NCI-H1105 treated with DMSO at 0.1 percent for 48 hours (cell line): ENCODE measurements around the gene PAOX.
"Not testable (repeated sequence)": the region's sequence is repeated elsewhere in the genome, so short reads cannot be mapped to it uniquely, and the experiment has no call there.

ENCODE experiments used
- DNase-seq: peaks from one replicate; lab custom pipeline; 2025; lab: John Stamatoyannopoulos, UW

PAOX gene

DNA sequence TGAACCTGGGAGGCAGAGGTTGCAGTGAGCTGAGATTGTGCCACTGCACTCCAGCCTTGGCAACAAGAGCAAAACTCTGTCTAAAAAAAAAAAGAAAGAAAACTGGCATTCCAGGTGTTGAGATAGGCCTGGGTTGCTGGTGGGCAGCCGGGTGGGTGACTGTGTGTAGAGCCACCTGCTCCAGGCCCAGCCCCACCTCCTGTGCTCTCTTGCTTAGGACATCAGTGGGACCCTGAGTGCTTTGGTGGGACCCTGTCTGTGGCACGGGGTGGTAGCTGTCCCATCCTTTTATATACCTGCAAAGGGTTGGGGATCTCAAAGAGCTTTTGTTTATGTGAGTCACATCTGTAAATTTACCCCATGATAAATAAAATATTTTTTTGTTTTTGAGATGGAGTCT is 6.2 kb downstream of the PAOX start:
- no peak for DNase-seq

- DNase-seq = not testable (repeated sequence)
These were observed 7.9 kb downstream of the PAOX start for GRCh38 chr10:133386951-133387350.

DNA sequence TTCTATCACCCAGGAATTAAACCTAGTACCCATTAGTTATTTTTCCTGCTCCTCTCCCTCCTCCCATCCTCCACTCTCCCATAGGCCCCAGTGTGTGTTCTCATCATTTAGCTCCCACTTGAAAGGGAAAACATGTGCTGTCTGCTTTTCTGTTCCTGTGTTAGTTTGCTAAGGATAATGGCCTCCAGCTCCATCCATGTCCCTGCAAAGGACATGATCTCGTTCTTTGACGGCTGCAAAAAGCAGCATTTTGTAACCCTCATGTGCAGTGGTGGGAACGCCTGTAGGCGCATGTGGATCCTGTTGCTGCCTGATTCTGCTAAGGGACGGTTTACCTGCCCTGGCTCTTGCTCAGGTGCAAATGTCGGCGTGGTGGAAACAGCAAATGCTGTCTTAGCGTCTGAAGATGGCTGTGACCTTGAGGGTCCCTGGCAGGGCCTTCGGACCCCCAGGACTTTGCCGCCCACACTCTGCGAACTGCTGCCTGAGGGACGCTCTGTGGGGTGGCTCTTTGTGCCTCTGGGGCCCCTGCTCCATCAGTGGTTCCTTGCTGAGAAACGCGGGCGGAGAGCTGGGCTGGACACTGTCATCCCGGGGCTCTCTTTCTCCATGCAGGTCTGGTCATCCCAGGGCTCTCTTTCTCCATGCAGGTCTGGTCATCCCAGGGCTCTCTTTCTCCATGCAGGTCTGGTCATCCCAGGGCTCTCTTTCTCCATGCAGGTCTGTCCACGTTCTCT is 9.3 kb downstream of the PAOX start:
- no peak for DNase-seq

DNA sequence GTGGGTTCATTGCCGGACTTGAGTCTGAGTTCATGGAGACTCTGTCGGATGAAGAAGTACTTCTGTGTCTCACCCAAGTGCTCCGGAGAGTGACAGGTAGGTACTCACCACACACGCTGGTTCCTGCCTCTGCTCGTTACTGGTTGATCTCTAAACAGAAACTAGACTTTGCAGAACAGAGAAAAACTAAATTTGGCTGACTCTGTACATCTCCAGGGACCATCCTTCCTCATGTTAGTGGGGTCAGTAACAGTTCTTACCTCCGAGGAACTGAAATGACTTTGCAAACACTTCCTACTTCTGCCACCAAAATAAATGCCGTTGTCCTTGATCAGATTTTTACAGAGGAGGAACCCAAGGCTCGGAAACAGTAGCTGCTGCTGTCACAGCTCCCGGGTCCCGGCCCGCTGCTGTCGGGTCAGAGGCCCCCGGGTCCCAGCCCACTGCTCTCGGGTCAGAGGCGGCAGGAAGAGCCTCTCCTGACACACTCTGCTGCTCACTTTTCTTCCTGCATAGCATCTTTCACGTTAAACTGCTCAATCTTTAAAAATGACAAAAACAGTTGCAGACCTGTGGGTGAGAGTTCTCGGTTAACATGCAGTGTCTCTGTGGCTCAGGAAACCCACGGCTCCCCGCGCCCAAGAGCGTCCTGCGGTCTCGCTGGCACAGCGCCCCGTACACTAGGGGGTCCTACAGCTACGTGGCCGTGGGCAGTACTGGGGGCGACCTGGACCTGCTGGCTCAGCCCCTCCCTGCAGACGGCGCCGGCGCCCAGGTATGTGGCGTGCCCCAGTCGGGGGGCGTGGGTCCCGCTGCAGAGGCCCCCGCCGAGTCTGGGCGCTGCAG is 10.1 kb downstream of the PAOX start:
- DNase-seq = no peak

DNA sequence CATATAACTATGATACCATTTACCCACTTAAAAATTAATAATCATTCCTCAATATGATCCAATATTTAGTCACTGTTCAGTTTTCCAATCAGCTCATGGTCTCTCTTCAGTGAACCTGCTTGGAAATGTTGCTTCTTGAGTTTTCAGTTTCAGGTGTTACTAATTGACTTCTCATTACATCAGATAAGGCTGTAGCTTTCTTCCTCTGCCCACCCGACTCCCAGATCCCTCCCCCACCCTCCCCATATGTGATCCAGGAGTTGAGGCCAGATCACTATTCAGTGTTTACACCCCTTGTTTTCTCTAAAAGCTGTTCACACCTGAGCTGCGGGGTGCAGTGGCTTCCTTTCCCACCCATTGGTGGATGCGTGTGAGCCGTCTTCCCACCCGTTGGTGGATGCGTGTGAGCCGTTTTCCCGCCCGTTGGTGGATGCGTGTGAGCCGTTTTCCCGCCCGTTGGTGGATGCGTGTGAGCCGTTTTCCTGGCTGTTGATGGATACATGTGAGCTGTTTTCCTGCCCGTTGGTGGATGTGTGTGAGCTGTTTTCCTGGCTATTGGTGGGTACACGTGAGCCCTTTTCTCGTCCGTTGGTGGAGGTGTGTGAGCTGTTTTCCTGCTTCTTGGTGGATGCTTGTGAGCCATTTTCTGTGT is 11.7 kb downstream of the PAOX start:
- DNase-seq = no peak

- no peak for DNase-seq
These were observed 12.2 kb downstream of the PAOX start for GRCh38 chr10:133391249-133391635.

- DNase-seq = no peak
These were observed 12.9 kb downstream of the PAOX start for GRCh38 chr10:133391761-133392518.

- DNase-seq = no peak
These were observed 14.5 kb downstream of the PAOX start for GRCh38 chr10:133393401-133394063.

DNA sequence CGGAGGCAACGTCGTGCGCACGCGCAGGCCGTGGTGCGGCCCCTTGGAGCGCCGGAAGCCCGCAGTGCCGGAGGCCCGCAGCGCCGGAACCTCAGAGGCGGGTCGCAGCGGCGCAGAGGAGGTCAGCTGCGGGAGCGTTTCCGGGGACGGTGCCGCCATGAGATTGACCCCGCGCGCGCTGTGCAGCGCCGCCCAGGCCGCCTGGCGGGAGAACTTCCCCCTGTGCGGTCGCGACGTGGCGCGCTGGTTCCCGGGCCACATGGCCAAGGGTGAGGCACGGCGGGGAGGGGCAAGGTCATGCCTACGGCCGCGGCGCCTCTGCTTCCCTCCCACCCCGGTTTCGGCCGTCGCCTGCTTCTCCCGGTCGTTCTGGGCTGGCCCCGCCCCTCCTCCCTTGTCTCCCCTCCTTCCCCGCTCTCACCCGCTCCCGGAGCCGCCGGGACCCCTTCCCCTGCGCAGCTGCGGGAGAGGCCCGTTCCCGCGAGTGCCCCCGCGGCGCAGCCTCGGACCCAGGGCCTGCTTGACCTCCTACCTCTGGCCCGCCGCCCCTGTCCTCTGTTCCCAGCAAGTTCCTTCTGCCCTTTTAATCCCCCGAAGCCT is 15.1 kb downstream of the PAOX start, which contains the start of gene MTG1:
Gene MTG1 (plus strand): TSS at position 94 of the 600 bp plus-strand sequence. CDS start 64 bp downstream, at position 158.
- peak; percentile 75 for DNase-seq

- DNase-seq = no peak
These were observed 15.7 kb downstream of the PAOX start for GRCh38 chr10:133394801-133395221.

DNA sequence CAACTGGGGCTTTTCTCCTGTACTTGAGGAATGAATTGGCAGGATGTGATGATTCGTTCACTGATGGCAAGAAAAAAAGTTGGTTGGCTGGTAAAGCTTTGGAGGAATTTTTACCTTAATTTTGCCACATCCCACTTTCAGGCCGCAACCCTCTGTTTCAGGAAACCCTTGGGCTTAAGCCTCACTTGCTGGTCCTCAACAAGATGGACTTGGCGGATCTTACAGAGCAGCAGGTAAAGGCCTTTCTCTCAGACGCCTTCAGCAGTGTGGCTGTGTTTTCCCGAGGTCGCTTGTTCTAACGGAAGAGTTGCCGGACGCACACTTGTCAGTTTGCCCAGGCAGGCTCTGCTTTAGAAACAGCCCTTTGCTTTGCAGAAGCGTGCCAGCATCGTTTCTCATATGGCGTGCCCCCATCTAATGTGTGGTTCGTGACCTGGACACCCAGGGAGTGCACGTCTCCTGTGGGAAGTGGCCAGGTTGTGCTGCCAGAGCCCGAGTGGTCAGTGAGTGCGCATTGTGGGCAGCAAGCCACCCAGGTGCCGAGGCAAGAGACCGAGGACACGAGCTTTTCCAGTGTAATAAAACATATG is 17.1 kb downstream of the PAOX start:
- no peak for DNase-seq

- no peak for DNase-seq
These were observed 18.9 kb downstream of the PAOX start for GRCh38 chr10:133397938-133398337.

- DNase-seq = no peak
These were observed 20.1 kb downstream of the PAOX start for GRCh38 chr10:133399123-133399601.

GRCh38 chr10:133400624-133401424 is 21.8 kb downstream of the PAOX start:
- DNase-seq = no peak

DNA sequence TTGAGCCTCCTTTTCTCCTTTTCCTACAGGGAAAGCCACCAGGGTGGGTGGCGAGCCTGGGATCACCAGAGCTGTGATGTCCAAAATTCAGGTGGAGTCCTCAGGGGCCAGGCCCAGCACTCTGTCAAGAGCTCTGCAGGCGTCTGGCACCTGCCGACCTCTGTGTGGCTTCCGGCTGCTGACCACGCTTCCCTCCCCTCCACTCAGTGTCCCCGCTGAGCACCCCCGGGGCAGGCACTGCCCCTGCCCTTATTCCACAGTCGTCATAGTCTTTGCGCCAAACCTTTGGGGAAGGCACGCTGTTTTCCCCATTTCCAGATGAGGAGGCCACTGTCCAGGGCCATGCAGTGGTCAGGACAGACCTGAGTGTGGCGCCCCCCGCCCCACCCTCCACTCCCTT is 22.4 kb downstream of the PAOX start:
- DNase-seq = no peak

GRCh38 chr10:133401981-133402725 is 23.1 kb downstream of the PAOX start:
- DNase-seq = no peak

- DNase-seq = no peak
These were observed 24.3 kb downstream of the PAOX start for GRCh38 chr10:133403359-133403758.

DNA sequence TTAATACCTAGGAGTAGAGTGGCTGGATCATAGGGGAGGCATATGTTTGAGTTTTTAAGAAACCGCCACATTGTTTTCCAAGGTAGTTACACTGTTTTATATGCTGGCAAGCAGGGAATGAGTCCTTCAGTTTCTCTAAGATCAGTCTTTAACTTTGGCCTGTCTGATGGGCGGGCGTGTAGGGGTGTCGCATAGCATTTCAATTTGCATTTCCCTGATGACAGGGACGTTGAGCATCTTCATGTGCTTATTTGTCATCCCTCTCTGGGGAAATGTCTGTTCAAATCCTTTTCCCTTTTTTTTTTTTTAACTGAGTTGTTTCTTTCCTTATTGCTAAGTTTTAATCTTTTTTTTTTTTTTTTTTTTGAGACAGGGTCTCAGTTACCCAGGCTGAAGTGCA is 24.7 kb downstream of the PAOX start:
- no peak for DNase-seq

DNA sequence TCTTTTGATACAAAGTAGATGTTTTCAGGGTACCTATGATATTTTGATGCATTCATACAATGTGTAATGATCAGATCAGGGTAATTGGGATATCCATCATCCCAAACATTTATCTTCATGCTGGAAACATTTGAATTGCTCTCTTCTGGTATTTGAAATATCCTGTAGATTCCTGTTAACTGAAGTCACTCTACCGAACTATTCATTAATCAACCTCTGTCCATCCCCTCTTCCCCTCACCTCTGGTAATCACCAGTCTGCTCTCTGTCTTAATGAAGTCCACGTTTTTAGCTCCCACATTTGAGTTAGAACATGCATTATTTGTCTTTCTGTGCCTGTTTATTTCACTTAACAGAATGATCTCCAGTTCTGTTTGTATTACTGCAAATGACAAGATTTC is 26.2 kb downstream of the PAOX start:
- DNase-seq = no peak
